Measurements from ENCODE around the gene THPO.

Gene THPO

GRCh38 chr3:184409946-184410500, 32.0 kb upstream of the THPO start:
- TF ChIP-seq CTCF (conservative IDR thresholded peaks at IDR 0.05) = no peak
- TF ChIP-seq ZFX (IDR thresholded peaks at IDR 0.05) = no peak
- H3K27ac ChIP-seq = no peak overlapping the region

- no peak overlapping the region for H3K27ac ChIP-seq
- no peak for TF ChIP-seq CTCF (conservative IDR thresholded peaks at IDR 0.05)
- TF ChIP-seq ZFX (IDR thresholded peaks at IDR 0.05) = no peak
Observed at GRCh38 chr3:184409331-184409926, 31.4 kb upstream of the THPO start.

GRCh38 chr3:184405075-184406030, 27.3 kb upstream of the THPO start:
- no peak for TF ChIP-seq ZFX (IDR thresholded peaks at IDR 0.05)
- TF ChIP-seq CTCF (conservative IDR thresholded peaks at IDR 0.05) = no peak
- no peak overlapping the region for H3K27ac ChIP-seq

GRCh38 chr3:184399410-184399809, 21.4 kb upstream of the THPO start:
- H3K27ac ChIP-seq = no peak overlapping the region
- TF ChIP-seq ZFX (IDR thresholded peaks at IDR 0.05) (no peak), CTCF (conservative IDR thresholded peaks at IDR 0.05) (no peak)

GRCh38 chr3:184395320-184395660, 17.3 kb upstream of the THPO start:
- no peak for TF ChIP-seq ZFX (IDR thresholded peaks at IDR 0.05)
- no peak for TF ChIP-seq CTCF (conservative IDR thresholded peaks at IDR 0.05)
- no peak overlapping the region for H3K27ac ChIP-seq

GRCh38 chr3:184391266-184391665, 13.3 kb upstream of the THPO start:
- H3K27ac ChIP-seq = no peak overlapping the region
- TF ChIP-seq CTCF (conservative IDR thresholded peaks at IDR 0.05) (no peak), ZFX (IDR thresholded peaks at IDR 0.05) (no peak)

GRCh38 chr3:184389935-184390528, 12.0 kb upstream of the THPO start:
- TF ChIP-seq ZFX (IDR thresholded peaks at IDR 0.05) = no peak
- no peak for TF ChIP-seq CTCF (conservative IDR thresholded peaks at IDR 0.05)
- no peak overlapping the region for H3K27ac ChIP-seq
